ENCODE measurements around the gene ACOT7. TPM values are rescaled to one million over a fixed set of nuclear protein-coding genes. Genes with fewer than 3 reads are reported as not detected.
"Not testable (repeated sequence)": the region's sequence is repeated elsewhere in the genome, so short reads cannot be mapped to it uniquely, and the experiment has no call there.

The ACOT7 gene
- total RNA-seq, 2 experiments from 2014 or later = 97.0 to 102 TPM

DNA sequence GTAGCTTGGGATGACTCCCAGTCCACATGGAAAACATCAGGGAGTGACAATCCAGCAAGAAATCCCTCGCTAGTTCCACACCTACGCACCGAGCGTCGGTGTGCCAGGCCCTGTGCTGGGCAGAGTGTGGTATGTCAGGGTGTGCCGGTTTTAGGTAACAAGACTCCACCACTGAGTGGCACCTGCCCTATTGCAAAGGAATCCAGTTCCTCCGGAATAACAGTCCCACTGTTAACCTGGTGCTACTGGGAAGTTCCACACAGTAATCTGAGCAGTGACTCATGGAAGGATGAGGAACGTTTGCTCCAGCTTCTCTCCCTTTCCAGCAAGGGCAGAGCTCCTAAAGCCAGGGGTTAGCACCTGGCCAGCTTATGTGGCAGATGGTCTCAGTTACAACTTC is 173.3 kb downstream of the ACOT7 start:
- CTCF ChIA-PET = interaction anchor here (1.9 kb wide), 1 partner anchor 15 kb away, joined by 7 read pairs; the partner anchor contains the start of gene RNF207
- H3K9me3 Mint-ChIP-seq (ENCODE audit: insufficient read depth) = no peaks in the 10 kb centered on the region
- no peak overlapping the region for H3K27ac Mint-ChIP-seq
- peaks cover 32% of the 10 kb centered on the region for H3K36me3 Mint-ChIP-seq (ENCODE audit: low read depth)
- ATAC-seq (no peak), DNase-seq (no peak)
- H3K27me3 Mint-ChIP-seq (ENCODE audit: low read depth) = peaks cover 4% of the 10 kb centered on the region
- no peak overlapping the region for H3K4me3 Mint-ChIP-seq
- H3K4me1 Mint-ChIP-seq (ENCODE audit: low read depth) = no peaks in the 10 kb centered on the region
- POLR2A ChIA-PET = no interaction called here

DNA sequence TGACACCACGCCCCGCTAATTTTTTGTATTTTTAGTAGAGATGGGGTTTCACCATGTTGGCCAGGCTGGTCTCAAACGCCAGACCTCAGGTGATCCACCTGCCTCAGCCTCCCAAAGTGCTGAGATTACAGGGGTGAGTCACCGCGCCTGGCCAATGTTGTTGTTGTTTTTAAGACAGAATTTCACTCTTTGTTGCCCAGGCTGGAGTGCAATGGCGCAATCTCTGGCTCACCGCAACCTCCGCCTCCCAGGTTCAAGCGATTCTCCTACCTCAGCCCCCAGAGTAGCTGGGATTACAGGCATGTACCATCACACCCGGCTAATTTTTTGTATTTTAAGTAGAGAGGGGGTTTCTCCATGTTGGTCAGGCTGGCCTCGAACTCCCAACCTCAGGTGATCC is 173.9 kb downstream of the ACOT7 start:
- peaks cover 26% of the 10 kb centered on the region for H3K36me3 Mint-ChIP-seq (ENCODE audit: low read depth)
- H3K27ac Mint-ChIP-seq; H3K4me3 Mint-ChIP-seq; ATAC-seq; POLR2A ChIA-PET; DNase-seq; H3K27me3 Mint-ChIP-seq (ENCODE audit: low read depth); H3K4me1 Mint-ChIP-seq (ENCODE audit: low read depth); H3K9me3 Mint-ChIP-seq (ENCODE audit: insufficient read depth): not testable (repeated sequence)
- CTCF ChIA-PET = interaction anchor here (1.9 kb wide), 1 partner anchor 15 kb away, joined by 7 read pairs; the partner anchor contains the start of gene RNF207

- peaks cover 5% of the 10 kb centered on the region for H3K27me3 Mint-ChIP-seq (ENCODE audit: low read depth)
- no peaks in the 10 kb centered on the region for H3K4me1 Mint-ChIP-seq (ENCODE audit: low read depth)
- POLR2A ChIA-PET = interaction anchor here (0.6 kb wide), 1 partner anchor 1257 kb away, joined by 3 read pairs; no protein-coding TSS in a partner anchor
- H3K9me3 Mint-ChIP-seq (ENCODE audit: insufficient read depth) = no peaks in the 10 kb centered on the region
- no peak for ATAC-seq
- CTCF ChIA-PET = no interaction called here
- H3K4me3 Mint-ChIP-seq = no peak overlapping the region
- H3K27ac Mint-ChIP-seq = no peak overlapping the region
- H3K36me3 Mint-ChIP-seq (ENCODE audit: low read depth) = peaks cover 15% of the 10 kb centered on the region
- no peak for DNase-seq
Measured at GRCh38 chr1:6218375-6219164, 175.0 kb downstream of the ACOT7 start.

Small RNAs within 50 kb of the gene (microRNA-seq; reads per million reads assigned to microRNA genes)
- gene MIR4252 = not detected

Other genes starting within 250 kb of the ACOT7 start
- under 1 TPM; 0.23 to 0.47 TPM for gene CHD5, start 213.4 kb downstream of the ACOT7 start, total RNA-seq
- gene RPL22, start 194.2 kb downstream of the ACOT7 start, total RNA-seq = 100 to 1,000 TPM; 304 to 325 TPM
- 1 to 10 TPM; 1.6 to 2.0 TPM for gene RNF207, start 187.6 kb downstream of the ACOT7 start, total RNA-seq
- gene ICMT, start 157.8 kb downstream of the ACOT7 start, total RNA-seq = 10 to 100 TPM; 67.9 to 68.7 TPM
- not detected for gene HES3, start 149.6 kb downstream of the ACOT7 start, total RNA-seq
- gene GPR153, start 132.7 kb downstream of the ACOT7 start, total RNA-seq = 1 to 10 TPM in 1 of 2 experiments, under 1 TPM in 1; 0.99 to 1.0 TPM
- gene HES2, start 26.2 kb upstream of the ACOT7 start, total RNA-seq = under 1 TPM; 0.05 to 0.45 TPM
- gene ESPN, start 31.0 kb upstream of the ACOT7 start, total RNA-seq = 1 to 10 TPM in 1 of 2 experiments, under 1 TPM in 1; 0.61 to 1.0 TPM
- 10 to 100 TPM; 47.7 to 55.8 TPM for gene TNFRSF25, start 72.4 kb upstream of the ACOT7 start, total RNA-seq
- 1 to 10 TPM; 2.2 to 2.8 TPM for gene PLEKHG5, start 97.9 kb upstream of the ACOT7 start, total RNA-seq
- gene NOL9, start 160.7 kb upstream of the ACOT7 start, total RNA-seq = 10 to 100 TPM; 39.8 to 43.6 TPM
- gene TAS1R1, start 161.5 kb upstream of the ACOT7 start, total RNA-seq = not detected
- gene ZBTB48, start 186.2 kb upstream of the ACOT7 start, total RNA-seq = 10 to 100 TPM; 36.5 to 41.7 TPM
- gene KLHL21, start 209.1 kb upstream of the ACOT7 start, total RNA-seq = 10 to 100 TPM; 22.8 to 23.0 TPM
- gene PHF13, start 220.0 kb upstream of the ACOT7 start, total RNA-seq = 10 to 100 TPM; 11.8 to 12.6 TPM
- gene THAP3, start 231.1 kb upstream of the ACOT7 start, total RNA-seq = 10 to 100 TPM; 19.1 to 20.8 TPM

Measured in activated CD8-positive, alpha-beta T cell treated with anti-CD3 and anti-CD28 coated beads, Interleukin-2, amount 10 ng/mL, durations not matched to agents 7 days and 5 days (primary cell).